Measurements from ENCODE around the gene MRFAP1L1. TPM values are rescaled to one million over a fixed set of nuclear protein-coding genes. Genes with fewer than 3 reads are reported as not detected.

Gene MRFAP1L1
- total RNA-seq, 1 donor from 2014 or later, result 57.9 TPM

DNA sequence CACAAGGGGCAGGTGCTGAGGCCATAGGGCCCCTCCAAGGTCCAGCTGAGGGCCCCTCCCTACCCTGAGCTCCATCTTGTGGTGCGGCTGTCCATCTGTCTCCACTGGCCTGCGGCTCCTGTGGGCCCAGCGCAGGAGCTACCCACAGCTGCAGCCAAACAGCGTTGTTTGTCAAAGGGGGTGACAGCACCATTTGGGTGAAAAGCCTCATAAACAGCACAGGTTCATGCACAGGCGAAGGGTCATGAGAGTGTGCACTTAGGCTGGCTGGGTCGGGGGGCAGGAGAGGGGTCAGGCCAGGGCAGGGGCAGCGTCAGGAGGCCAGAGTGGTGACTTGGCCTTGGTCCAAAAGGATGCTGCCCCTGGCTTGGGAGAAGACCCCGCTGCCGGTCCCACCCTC lies 38.6 kb upstream of the MRFAP1L1 start:
- Histone ChIP-seq H3K4me3 (ENCODE audit: low read depth, low read length) (no peak overlapping the region), H3K27me3 (ENCODE audit: control insufficient read depth, insufficient read depth, low read length) (no peaks in the 10 kb centered on the region), H3K36me3 (ENCODE audit: control insufficient read depth, insufficient read depth, low read length) (no peaks in the 10 kb centered on the region)
- DNase-seq (ENCODE audit: low read depth) (no peak), FAIRE-seq (no peak)
- TF ChIP-seq, protein P1, sequence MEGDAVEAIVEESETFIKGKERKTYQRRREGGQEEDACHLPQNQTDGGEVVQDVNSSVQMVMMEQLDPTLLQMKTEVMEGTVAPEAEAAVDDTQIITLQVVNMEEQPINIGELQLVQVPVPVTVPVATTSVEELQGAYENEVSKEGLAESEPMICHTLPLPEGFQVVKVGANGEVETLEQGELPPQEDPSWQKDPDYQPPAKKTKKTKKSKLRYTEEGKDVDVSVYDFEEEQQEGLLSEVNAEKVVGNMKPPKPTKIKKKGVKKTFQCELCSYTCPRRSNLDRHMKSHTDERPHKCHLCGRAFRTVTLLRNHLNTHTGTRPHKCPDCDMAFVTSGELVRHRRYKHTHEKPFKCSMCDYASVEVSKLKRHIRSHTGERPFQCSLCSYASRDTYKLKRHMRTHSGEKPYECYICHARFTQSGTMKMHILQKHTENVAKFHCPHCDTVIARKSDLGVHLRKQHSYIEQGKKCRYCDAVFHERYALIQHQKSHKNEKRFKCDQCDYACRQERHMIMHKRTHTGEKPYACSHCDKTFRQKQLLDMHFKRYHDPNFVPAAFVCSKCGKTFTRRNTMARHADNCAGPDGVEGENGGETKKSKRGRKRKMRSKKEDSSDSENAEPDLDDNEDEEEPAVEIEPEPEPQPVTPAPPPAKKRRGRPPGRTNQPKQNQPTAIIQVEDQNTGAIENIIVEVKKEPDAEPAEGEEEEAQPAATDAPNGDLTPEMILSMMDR (IDR thresholded peaks at IDR 0.05; ENCODE audit: insufficient read depth, low read length, severe bottlenecking), result no peak

DNA sequence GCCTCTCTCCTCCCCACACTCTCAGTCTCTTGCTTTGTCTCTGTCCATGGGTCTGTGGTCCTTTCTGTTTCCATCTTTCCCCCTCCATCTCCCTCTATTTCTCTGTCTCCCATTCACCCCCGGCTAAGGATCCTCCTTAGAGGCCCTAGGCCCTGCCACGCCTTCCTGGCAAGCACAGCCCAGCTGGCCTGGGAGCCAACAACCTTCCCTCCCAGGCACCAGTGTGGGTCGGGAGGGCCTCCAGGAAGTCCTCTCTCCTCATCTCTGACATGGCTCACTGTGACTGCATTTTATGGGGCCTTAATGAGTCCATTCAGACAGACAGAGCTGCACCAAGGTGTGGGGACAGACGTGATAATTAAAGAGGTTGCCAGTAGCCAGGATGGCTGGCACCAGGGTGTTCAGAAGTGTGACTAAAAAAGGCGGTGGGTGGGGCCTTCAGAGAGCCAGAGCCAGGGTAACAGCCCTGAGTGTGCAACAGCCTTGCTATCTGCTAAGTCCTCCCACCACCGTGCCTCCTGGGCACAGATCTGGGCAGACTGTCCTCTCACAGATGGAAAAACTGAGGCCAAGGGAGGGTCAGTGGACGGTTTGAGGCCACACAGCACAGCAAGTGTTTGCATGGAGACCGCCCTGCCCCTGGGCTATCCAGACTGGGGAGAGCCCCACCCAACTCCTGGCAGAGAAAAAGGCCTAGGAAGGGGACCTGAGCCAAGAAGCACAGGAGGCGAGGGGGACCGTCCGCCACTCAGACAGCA lies 37.8 kb upstream of the MRFAP1L1 start:
- FAIRE-seq (no peak), DNase-seq (ENCODE audit: low read depth) (peak; percentile 20)
- Histone ChIP-seq H3K36me3 (ENCODE audit: control insufficient read depth, insufficient read depth, low read length) (no peaks in the 10 kb centered on the region), H3K4me3 (ENCODE audit: low read depth, low read length) (no peak overlapping the region), H3K27me3 (ENCODE audit: control insufficient read depth, insufficient read depth, low read length) (no peaks in the 10 kb centered on the region)
- TF ChIP-seq, protein P1 (IDR thresholded peaks at IDR 0.05; ENCODE audit: insufficient read depth, low read length, severe bottlenecking), result no peak

DNA sequence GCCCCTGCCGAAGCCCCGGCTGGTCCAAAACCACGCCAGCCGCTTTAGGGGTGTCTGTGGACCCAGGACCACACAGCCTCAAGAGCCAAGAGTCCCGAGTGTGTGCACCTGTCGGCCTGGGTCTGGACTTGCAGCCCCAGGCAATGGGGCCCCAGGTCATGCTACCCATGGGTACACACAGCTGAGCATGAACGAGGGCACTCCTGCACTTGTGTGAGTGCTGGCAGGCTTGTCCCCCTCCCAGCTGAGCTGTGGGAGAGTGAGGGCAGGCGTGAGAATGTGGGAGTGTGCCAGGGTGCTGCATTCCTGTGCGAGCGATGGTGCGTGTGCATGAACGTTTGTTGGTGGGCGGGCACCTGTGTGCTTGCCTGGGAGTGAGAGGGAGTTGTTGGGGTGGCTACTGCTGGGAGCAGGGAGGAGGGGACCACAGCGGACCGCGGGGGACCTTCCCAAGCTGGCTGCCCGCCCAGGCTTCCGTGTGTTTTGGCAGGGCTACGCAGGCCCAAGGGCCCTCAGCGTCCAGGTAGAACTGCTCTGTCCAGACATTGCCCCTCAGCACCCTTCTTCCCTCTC lies 37.1 kb upstream of the MRFAP1L1 start:
- FAIRE-seq (no peak), DNase-seq (ENCODE audit: low read depth) (no peak)
- Histone ChIP-seq H3K4me3 (ENCODE audit: low read depth, low read length) (no peak overlapping the region), H3K36me3 (ENCODE audit: control insufficient read depth, insufficient read depth, low read length) (no peaks in the 10 kb centered on the region), H3K27me3 (ENCODE audit: control insufficient read depth, insufficient read depth, low read length) (no peaks in the 10 kb centered on the region)
- TF ChIP-seq, protein P1 (IDR thresholded peaks at IDR 0.05; ENCODE audit: insufficient read depth, low read length, severe bottlenecking), result no peak

DNA sequence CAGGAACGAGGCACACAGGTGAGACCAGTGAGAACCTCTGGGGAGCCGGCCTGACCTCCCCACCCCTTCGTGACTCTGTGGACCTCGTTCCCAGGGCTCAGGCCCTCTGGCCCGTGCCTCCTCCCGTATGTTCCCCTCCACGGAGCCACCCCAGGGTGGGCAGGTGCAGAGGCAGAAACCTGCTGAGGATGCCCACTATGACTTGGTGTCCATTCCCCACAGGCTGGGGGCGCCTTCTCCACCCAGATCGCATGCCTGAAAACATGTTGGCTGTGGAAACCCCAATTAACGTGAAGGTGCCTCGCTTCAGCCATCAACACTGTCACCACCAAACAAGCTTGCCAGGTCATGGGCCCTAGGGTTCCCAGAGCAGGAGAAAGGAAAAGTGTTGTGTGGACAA lies 33.3 kb upstream of the MRFAP1L1 start:
- no peak for DNase-seq (ENCODE audit: low read depth)
- no peak overlapping the region for H3K4me3 ChIP-seq (ENCODE audit: low read depth, low read length)
- no peaks in the 10 kb centered on the region for H3K36me3 ChIP-seq (ENCODE audit: control insufficient read depth, insufficient read depth, low read length)
- FAIRE-seq, result no peak
- TF ChIP-seq, protein P1 (IDR thresholded peaks at IDR 0.05; ENCODE audit: insufficient read depth, low read length, severe bottlenecking), result no peak
- H3K27me3 ChIP-seq (ENCODE audit: control insufficient read depth, insufficient read depth, low read length), result no peaks in the 10 kb centered on the region

DNA sequence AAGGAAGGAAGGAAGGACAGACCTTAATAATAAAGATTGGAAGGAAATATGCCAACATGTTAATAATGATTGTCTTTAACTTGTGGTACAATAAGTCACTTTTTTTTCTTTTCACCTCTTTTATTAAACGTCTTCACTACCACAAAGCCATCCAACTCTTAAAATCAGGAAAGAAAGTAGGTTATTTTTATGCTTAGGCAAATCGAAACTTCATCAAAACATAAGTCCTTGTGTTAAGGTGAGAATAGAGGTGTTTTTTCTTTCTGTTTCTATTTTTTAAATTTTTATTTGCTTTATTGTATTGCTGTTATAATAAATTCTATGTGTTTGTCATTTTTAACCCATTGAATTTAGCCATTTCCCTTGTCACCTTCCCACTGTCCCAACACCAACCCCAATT lies 32.8 kb upstream of the MRFAP1L1 start:
- TF ChIP-seq, protein P1 (IDR thresholded peaks at IDR 0.05; ENCODE audit: insufficient read depth, low read length, severe bottlenecking), result no peak
- no peak for FAIRE-seq
- Histone ChIP-seq H3K27me3 (ENCODE audit: control insufficient read depth, insufficient read depth, low read length) (no peaks in the 10 kb centered on the region), H3K4me3 (ENCODE audit: low read depth, low read length) (no peak overlapping the region), H3K36me3 (ENCODE audit: control insufficient read depth, insufficient read depth, low read length) (no peaks in the 10 kb centered on the region)
- DNase-seq (ENCODE audit: low read depth), result no peak
